NCI-H187 (cell line): ENCODE data around the gene ATG7.
"Not testable (repeated sequence)": the region's sequence is repeated elsewhere in the genome, so short reads cannot be mapped to it uniquely, and the experiment has no call there.

Experiments used
- DNase-seq, 2 experiments: peaks; one replicate each; lab custom pipeline; 2025; lab: John Stamatoyannopoulos, UW

The ATG7 gene

DNA sequence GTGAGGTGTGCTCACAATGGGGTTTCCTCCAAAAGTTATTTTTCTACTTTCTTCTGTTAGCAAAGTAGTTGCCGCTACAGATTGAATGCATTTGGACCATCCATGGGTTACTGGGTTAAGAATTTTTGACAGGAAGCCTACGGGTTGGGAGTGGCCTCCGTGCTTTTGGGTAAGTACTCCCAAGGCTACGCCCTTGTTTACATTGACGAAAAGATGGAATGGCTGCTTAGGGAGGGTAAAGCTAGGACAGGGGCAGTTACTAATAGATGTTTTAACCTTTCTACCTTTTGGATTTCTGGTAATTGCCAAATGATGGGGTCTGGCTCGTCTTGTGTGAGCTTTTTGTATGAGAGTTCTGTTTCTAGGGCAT lies 20.4 kb upstream of the ATG7 start:
- DNase-seq = no peak

DNA sequence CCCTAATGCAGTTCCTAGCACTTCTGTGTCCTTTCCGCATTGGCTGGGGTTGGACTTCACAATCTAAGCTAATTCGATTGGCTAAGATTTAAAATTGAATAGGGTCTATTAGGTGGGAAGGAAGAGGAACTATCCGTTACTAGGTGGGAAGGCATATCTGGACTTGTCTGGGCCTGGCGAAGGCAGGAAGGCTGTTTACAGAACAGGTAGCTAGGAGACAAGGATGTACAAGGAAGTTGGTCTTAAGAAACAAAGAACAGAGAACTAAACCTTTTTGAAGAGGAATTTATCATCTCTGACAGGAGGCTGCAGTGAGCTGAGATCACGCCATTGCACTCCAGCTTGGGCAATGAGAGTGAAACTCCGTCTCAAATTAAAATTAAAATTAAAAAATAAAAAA lies 17.3 kb upstream of the ATG7 start:
- no peak for DNase-seq

DNA sequence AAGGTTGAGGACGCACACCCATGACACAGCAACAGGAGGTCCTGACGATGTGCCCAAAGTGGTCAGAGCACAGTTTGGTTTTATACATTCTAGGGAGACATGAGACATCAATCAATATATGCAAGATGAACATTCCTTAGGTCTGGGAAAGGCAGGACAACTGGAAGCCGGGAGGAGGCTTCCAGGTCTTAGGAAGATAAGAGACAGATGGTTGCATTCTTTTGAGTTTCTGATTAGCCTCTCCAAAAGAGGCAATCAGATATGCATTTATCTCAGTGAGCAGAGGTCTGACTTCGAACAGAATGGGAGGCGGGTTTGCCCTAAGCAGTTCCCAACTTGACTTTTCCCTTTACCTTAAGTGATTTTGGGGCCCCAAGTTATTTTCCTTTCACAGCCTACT lies 16.7 kb upstream of the ATG7 start:
- not testable (repeated sequence) for DNase-seq

GRCh38 chr3:11258958-11259357 lies 13.2 kb upstream of the ATG7 start:
- no peak for DNase-seq

- DNase-seq = no peak
These were observed 11.7 kb upstream of the ATG7 start for GRCh38 chr3:11260460-11260859.

DNA sequence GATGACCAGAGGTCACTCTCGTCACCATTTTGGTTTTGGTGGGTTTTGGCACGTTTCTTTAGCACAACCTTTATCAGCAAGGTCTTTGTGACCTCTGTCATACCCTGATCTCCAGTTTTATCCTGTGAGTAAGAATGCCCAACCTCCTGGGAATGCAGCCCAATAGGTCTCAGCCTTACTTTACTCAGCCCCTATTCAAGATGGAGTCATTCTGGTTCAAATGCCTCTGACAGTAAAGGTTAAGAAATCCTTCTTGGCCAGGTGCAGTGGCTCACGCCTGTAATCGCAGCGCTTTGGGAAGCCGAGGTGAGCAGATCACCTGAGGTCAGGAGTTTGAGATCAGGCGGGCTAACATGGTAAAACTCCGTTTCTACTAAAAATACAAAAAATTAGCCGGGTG lies 3.2 kb upstream of the ATG7 start:
- no peak for DNase-seq

- no peak for DNase-seq
These were observed 843 bp downstream of the ATG7 start for GRCh38 chr3:11272906-11273574.

- no peak for DNase-seq
These were observed 1.7 kb downstream of the ATG7 start for GRCh38 chr3:11273891-11274291.

GRCh38 chr3:11274566-11275142 lies 2.5 kb downstream of the ATG7 start:
- DNase-seq = no peak

DNA sequence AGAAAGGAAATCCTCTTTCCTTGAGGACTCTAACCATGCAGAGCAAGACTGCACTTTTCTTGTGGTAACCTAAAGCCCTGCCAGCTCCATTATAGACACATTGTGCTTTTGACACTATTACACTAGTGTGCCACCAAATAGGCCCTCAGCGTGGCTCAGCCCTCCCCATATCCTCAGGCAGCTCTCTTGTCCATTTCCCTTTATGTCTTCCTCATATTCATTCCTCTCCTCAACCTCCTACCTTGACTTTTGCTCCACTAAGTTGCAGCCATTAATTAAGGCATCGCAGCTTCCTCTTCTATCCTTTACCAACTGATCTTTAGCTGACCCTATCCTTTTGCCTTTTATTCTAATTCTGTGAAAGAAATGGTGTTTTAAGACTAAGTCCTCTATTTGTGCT lies 3.7 kb downstream of the ATG7 start:
- DNase-seq = no peak

DNA sequence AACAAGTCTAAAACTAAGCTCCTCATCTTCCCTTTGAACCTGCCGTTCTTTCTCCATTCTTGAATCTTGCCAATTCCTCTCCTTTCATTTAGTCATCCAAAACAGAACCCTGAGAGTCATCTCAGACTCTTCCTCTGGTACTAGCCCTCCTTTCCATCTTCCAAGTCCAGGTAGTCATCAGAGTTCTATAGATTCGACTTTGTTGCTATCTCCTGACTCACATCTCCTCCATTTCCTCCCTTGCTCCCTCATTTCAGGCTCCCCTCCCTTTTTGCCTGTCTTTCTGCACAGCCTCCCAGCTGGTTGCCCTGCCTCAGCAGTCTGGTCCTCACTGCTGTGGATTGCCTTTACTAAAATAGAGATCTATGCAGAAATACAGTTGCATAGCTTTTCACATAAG lies 4.7 kb downstream of the ATG7 start:
- no peak for DNase-seq

- DNase-seq = no peak
These were observed 10.3 kb downstream of the ATG7 start for GRCh38 chr3:11282250-11283138.

DNA sequence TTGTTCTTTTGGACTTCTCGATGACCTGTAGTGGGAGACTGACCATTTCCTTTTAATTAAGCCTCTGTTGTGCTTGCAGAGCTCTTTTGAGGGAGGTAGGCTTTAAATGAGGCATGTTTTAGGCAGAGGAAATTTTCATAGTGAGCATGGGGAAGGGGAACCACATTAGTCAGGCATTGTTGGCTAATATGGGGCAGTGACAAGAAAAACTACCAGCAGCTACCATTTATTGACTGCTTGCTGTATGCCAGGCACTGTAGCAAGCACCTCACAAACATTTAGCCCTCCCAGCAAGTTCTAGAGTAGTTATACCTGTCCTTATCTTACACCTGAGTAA lies 10.9 kb downstream of the ATG7 start:
- DNase-seq = no peak

DNA sequence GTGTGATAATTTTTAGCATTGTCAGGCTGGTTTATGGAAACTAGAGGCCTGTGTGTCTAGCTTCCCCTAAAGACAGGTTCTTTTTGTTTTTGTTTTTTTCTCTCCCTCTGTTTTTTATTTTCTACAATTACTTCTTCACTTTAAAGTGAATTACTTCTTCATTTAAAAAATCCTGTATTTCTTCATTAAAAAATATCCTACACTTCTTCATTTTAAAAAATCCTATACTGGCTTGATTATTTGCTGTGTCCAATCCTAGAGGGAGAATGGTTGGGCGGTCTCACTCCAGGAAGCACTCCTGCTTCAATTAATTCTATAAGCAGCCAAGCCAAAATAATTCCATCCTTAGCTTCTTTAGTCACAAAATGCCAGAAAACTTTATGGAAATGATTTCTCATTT lies 11.8 kb downstream of the ATG7 start:
- DNase-seq = no peak

DNA sequence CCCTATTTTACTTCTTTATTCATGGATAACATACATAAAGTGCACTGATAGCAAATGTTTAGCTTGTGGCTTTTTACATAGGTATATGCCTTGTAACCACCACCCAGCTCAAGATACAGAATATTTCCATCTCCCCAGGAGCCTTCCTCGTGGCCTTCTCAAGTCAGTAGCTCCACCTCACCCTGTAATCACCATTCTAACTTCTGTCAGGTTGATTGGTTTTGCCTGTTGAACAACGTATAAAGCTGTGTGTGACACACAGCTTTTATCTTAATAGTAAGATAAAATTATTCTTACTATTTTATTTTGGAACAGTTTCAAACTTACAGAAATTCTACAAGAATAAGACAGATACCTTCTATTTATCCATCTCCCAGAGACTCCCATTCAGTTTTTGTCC lies 13.3 kb downstream of the ATG7 start:
- DNase-seq = no peak

DNA sequence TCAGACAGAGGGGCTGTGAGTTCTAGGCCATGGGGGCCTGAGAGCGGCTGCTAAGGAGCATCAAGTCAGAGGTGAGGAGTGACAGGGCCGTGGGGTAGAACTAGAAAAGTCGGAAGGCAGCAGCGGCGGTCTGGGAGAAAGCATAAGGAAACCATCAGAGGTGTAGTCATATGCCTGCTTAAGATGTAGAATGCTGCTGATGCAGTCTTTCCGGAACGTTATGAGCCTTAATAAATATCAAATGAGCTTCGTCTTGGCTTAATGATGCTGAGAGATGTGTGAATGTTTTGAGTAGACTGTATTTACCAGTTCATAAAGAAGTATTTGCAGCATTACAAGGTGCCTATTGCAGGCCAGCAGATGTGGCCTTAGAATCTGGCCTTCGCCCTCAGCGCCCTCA lies 15.2 kb downstream of the ATG7 start:
- DNase-seq = no peak

- no peak for DNase-seq
These were observed 15.9 kb downstream of the ATG7 start for GRCh38 chr3:11288021-11288491.

DNA sequence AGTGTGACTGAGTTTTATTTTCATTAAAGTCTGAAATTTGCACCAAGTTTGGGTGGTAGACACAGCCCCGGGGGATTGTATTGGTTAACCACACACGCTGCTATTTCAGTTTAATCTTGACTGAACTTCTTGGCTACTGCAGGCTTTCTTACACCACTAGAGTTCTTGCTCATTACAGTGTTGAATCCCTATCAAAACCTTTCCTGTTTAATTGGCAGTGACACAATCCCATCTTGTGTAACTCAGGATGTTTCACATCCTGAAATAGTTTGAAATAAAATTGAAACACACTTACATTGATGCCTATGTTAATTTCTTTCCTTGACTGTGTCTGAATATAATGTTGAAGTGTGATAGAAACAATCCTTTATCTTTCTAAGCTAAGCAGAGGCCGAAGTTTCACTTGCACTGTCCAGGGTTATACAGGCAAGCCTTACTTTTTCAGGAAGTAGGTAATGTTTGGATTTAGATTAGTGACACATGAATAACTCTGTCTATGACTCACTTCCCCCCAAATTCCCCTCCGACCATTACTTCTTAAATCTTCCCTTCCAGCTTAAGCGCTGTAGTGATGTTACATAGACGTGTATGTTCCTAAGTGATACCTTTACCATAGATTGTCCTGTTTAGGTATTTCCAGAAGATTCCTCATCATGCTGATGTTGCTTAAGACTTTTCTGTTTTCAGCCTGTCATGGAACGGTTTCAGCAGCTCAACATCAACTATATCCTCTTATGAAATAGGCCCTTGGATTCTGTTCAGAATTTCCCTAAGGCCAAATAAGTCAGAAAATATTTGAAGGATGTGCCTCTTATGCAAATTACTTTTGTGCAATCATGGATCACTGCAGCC lies 16.8 kb downstream of the ATG7 start:
- DNase-seq = no peak

DNA sequence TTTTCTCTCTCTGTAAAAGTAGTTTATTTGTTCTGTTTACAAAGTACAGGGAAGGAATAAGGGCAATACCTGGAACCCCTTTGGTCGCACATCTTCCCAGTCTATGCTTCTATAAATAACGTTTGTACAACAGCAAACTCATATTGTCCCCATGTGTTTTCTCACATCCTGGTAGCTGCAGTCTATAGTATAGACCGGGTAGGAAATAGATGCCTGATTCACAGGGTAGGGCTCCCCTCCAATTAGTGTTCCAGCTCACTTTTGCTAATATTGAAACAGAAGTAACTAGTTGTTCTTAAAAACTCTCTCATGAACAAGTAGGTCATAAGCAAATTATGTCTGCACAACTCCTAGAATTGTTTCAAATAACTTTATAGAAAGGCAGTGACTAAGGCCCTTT lies 17.7 kb downstream of the ATG7 start:
- DNase-seq = no peak

GRCh38 chr3:11290743-11291680 lies 18.8 kb downstream of the ATG7 start:
- no peak for DNase-seq

DNA sequence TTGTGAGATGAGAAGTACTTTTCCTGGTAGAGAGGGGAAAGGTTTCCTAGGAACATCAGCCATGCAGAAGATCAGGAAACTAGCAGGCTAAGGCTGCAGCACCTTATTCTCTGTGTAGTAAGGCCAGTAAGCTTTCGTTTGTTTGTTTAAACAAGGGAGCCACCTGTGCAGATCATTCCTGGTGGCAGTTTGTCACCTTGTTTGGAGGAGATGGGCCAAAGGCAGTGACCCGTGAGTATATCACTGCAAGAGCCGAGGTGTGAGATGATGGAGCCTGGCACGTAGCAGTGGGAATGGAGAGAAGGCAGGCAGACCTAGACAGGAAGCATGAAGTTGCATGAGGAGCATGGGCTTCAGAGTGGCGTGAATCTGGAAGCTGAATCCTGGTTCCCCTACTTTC lies 19.6 kb downstream of the ATG7 start:
- DNase-seq = no peak
